ENCODE measurements around the gene MYCBP. TPM values are rescaled to one million over a fixed set of nuclear protein-coding genes. Genes with fewer than 3 reads are reported as not detected.
A peak's percentile ranks its signal among the peaks of the same experiment; 100 is the strongest.

MYCBP gene
- total RNA-seq, 1 donor from 2014 or later = 3.0 TPM

- Mint-ChIP-seq H3K9me3 (ENCODE audit: unreplicated experiment) (no peaks in the 10 kb centered on the region), H3K36me3 (ENCODE audit: unreplicated experiment) (peaks cover 10% of the 10 kb centered on the region), H3K27me3 (ENCODE audit: unreplicated experiment) (no peaks in the 10 kb centered on the region), H3K4me1 (ENCODE audit: unreplicated experiment) (peaks cover 27% of the 10 kb centered on the region), H3K27ac (ENCODE audit: unreplicated experiment) (no peak overlapping the region), H3K4me3 (ENCODE audit: unreplicated experiment) (no peak overlapping the region)
- no peak for TF ChIP-seq CTCF (IDR thresholded peaks at IDR 0.05)
- DNase-seq (ENCODE audit: extremely low spot score, unreplicated experiment) = no peak
Observed at GRCh38 chr1:38870996-38871395, 2.2 kb downstream of the MYCBP start.

- H3K4me3 Mint-ChIP-seq (ENCODE audit: unreplicated experiment) = no peak overlapping the region
- H3K9me3 Mint-ChIP-seq (ENCODE audit: unreplicated experiment) = no peaks in the 10 kb centered on the region
- H3K4me1 Mint-ChIP-seq (ENCODE audit: unreplicated experiment) = peaks cover 40% of the 10 kb centered on the region
- H3K27me3 Mint-ChIP-seq (ENCODE audit: unreplicated experiment) = no peaks in the 10 kb centered on the region
- H3K36me3 Mint-ChIP-seq (ENCODE audit: unreplicated experiment) = peaks cover 10% of the 10 kb centered on the region
- no peak for DNase-seq (ENCODE audit: extremely low spot score, unreplicated experiment)
- no peak overlapping the region for H3K27ac Mint-ChIP-seq (ENCODE audit: unreplicated experiment)
- no peak for TF ChIP-seq CTCF (IDR thresholded peaks at IDR 0.05)
Observed at GRCh38 chr1:38867208-38867607, 5.9 kb downstream of the MYCBP start.

GRCh38 chr1:38865112-38865715 is 7.9 kb downstream of the MYCBP start:
- Mint-ChIP-seq H3K36me3 (ENCODE audit: unreplicated experiment) (peaks cover 10% of the 10 kb centered on the region), H3K4me3 (ENCODE audit: unreplicated experiment) (no peak overlapping the region), H3K4me1 (ENCODE audit: unreplicated experiment) (peaks cover 49% of the 10 kb centered on the region), H3K27me3 (ENCODE audit: unreplicated experiment) (no peaks in the 10 kb centered on the region), H3K9me3 (ENCODE audit: unreplicated experiment) (no peaks in the 10 kb centered on the region), H3K27ac (ENCODE audit: unreplicated experiment) (no peak overlapping the region)
- DNase-seq (ENCODE audit: extremely low spot score, unreplicated experiment) = no peak
- no peak for TF ChIP-seq CTCF (IDR thresholded peaks at IDR 0.05)

GRCh38 chr1:38860454-38860795 is 12.7 kb downstream of the MYCBP start:
- DNase-seq (ENCODE audit: extremely low spot score, unreplicated experiment) = no peak
- Mint-ChIP-seq H3K36me3 (ENCODE audit: unreplicated experiment) (peaks cover 10% of the 10 kb centered on the region), H3K9me3 (ENCODE audit: unreplicated experiment) (no peaks in the 10 kb centered on the region), H3K27me3 (ENCODE audit: unreplicated experiment) (no peaks in the 10 kb centered on the region), H3K27ac (ENCODE audit: unreplicated experiment) (peak overlapping the region; percentile 80), H3K4me3 (ENCODE audit: unreplicated experiment) (peak overlapping the region; percentile 95), H3K4me1 (ENCODE audit: unreplicated experiment) (peaks cover 60% of the 10 kb centered on the region)
- TF ChIP-seq CTCF (IDR thresholded peaks at IDR 0.05) = no peak

GRCh38 chr1:38859561-38860453 is 13.3 kb downstream of the MYCBP start, which contains the start of gene RRAGC:
RRAGC (minus strand) TSS chr1:38859772; CDS start chr1:38859646, 126 bp downstream.
- peak within 1 kb of the TSS; percentile 95 for H3K4me3 Mint-ChIP-seq (ENCODE audit: unreplicated experiment)
- peaks cover 15% of the 10 kb centered on the region for H3K36me3 Mint-ChIP-seq (ENCODE audit: unreplicated experiment)
- H3K4me1 Mint-ChIP-seq (ENCODE audit: unreplicated experiment) = peaks cover 62% of the 10 kb centered on the region
- no peaks in the 10 kb centered on the region for H3K9me3 Mint-ChIP-seq (ENCODE audit: unreplicated experiment)
- TF ChIP-seq CTCF (IDR thresholded peaks at IDR 0.05) = no peak
- H3K27me3 Mint-ChIP-seq (ENCODE audit: unreplicated experiment) = no peaks in the 10 kb centered on the region
- peak within 1 kb of the TSS; percentile 81 for H3K27ac Mint-ChIP-seq (ENCODE audit: unreplicated experiment)
- peak; percentile 99 for DNase-seq (ENCODE audit: extremely low spot score, unreplicated experiment)

Data from osteocyte (in vitro differentiated cells).